ENCODE data around the gene RALGAPA1.
"Not testable (repeated sequence)": the region's sequence is repeated elsewhere in the genome, so short reads cannot be mapped to it uniquely, and the experiment has no call there.

- TF ChIP-seq CTCF (IDR thresholded peaks at IDR 0.05; ENCODE audit: low read length); EZH2 (IDR thresholded peaks at IDR 0.05; ENCODE audit: borderline replicate concordance, low read length): not testable (repeated sequence)
Observed at GRCh38 chr14:35619461-35619860, 189.6 kb downstream of the RALGAPA1 start.
